ENCODE results near the gene ZNF529.

Gene ZNF529

GRCh38 chr19:36508325-36508724 lies 64.8 kb downstream of the ZNF529 start:
- DNase-seq: no peak

- no peak for DNase-seq
Observed at GRCh38 chr19:36501973-36502372, 71.1 kb downstream of the ZNF529 start.

GRCh38 chr19:36497001-36497400 lies 76.1 kb downstream of the ZNF529 start:
- no peak for DNase-seq

All from bone marrow (tissue), 2 donors.